Vagina (tissue), 2 donors: ENCODE data around the gene DNAJC27. TPM values are rescaled to one million over a fixed set of nuclear protein-coding genes. Genes with fewer than 3 reads are reported as not detected.

Source experiments
- DNase-seq, 2 donors: peaks; one replicate each; pipeline ENCODE4 v3.0.0-alpha.2; 2017; ENCODE audit errors: extremely low spot score in 2 of 2
- H3K27ac ChIP-seq: fragments of 200-600 bp; sonication (generic); one replicate; pipeline ENCODE4 v1.5.1; 2019
- H3K27me3 ChIP-seq: fragments of 200-600 bp; sonication (generic); one replicate; pipeline ENCODE4 v1.5.1; 2019
- H3K36me3 ChIP-seq, 2 donors: fragments of 200-600 bp; sonication (generic); one replicate each; pipeline ENCODE4 v1.5.1; 2017 to 2019
- H3K4me1 ChIP-seq: fragments of 200-600 bp; sonication (generic); one replicate; pipeline ENCODE4 v1.5.1; 2019
- H3K4me3 ChIP-seq, 2 donors: fragments of 200-600 bp; sonication (generic); 1 replicate in 1 of 2; 2 replicates in 1 of 2; pipeline ENCODE4 v1.5.1; 2016 to 2019
- H3K9me3 ChIP-seq: fragments of 200-600 bp; sonication (generic); one replicate; pipeline ENCODE4 v1.5.1; 2019
- POLR2A ChIP-seq, 2 donors: fragments of 450-650 bp; IDR thresholded peaks; one replicate each; pipeline ENCODE4 v1.6.1; 2017; ENCODE audit warnings: antibody characterized with exemption in 2 of 2, mild to moderate bottlenecking in 2 of 2, moderate library complexity in 2 of 2
- POLR2AphosphoS5 ChIP-seq, 2 donors: sonication (generic); formaldehyde crosslinking; IDR thresholded peaks; one replicate each; pipeline ENCODE4 v1.9.0; 2017; ENCODE audit warnings: antibody characterized with exemption in 2 of 2, mild to moderate bottlenecking in 2 of 2, low read depth in 1 of 2; ENCODE audit not compliant: insufficient read depth in 1 of 2
- intact Hi-C: fragments of 100-400 bp; cut with DNase I; formaldehyde crosslinking; loops from one replicate; pipeline ENCODE4 v1.15.1; 2023
- total RNA-seq: library from RNA; depleted of rRNA; stranded (reverse); fragments of >200 nt; gene quantifications from one replicate; pipeline ENCODE4 v1.2.3, GENCODE V29; 2016
- TF ChIP-seq, protein P1 (sequence below), 3 experiments: fragments of 450-650 bp in 2 of 3; fragments of 200-600 bp in 1 of 3; sonication (generic) in 1 of 3; IDR thresholded peaks; one replicate each; pipeline ENCODE4 v1.5.1; 2017 to 2019; ENCODE audit warnings: antibody characterized with exemption in 3 of 3, mild to moderate bottlenecking in 2 of 3, moderate library complexity in 2 of 3

DNAJC27 gene
- total RNA-seq, 1 donor from 2014 or later = 11.3 TPM

DNA sequence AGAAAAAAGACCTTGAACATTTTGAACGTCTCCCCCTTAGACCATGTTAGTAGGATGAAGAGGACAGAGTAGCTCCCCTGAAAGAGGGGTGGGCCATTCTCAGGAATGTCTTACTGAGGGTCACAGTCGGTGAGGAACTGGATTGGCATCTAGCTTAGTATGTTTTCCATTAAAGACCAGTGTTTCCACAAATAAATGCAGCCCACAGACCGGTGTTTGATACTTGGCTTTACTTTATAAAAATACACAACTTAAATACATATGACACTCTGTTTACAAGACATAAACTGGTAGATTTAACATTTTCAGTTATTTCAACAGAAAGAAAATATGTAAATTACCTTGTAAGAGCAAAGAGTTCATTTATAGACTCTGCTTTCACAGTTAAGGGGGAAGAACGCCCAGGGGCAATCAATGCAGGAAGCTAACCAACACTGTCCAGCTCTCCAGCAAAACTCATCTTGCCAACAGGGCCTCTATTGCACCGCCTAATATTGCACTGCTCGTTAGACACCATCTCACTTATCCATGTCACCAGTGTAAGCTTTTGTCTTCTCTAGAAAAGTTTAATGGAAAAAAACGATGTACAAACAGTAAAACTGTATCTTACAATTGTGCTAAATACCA is 28.2 kb downstream of the DNAJC27 start:
- no peak for DNase-seq
- TF ChIP-seq, protein P1, sequence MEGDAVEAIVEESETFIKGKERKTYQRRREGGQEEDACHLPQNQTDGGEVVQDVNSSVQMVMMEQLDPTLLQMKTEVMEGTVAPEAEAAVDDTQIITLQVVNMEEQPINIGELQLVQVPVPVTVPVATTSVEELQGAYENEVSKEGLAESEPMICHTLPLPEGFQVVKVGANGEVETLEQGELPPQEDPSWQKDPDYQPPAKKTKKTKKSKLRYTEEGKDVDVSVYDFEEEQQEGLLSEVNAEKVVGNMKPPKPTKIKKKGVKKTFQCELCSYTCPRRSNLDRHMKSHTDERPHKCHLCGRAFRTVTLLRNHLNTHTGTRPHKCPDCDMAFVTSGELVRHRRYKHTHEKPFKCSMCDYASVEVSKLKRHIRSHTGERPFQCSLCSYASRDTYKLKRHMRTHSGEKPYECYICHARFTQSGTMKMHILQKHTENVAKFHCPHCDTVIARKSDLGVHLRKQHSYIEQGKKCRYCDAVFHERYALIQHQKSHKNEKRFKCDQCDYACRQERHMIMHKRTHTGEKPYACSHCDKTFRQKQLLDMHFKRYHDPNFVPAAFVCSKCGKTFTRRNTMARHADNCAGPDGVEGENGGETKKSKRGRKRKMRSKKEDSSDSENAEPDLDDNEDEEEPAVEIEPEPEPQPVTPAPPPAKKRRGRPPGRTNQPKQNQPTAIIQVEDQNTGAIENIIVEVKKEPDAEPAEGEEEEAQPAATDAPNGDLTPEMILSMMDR (IDR thresholded peaks at IDR 0.05) = no peak
- TF ChIP-seq POLR2AphosphoS5 (IDR thresholded peaks at IDR 0.05; ENCODE audit: insufficient read depth in 1 of 2, low read depth in 1 of 2) (no peak), POLR2A (IDR thresholded peaks at IDR 0.05) (no peak)
- Histone ChIP-seq H3K9me3 (no peaks in the 10 kb centered on the region), H3K4me3 (no peak overlapping the region), H3K36me3 (peaks cover 0 to 18% of the 10 kb centered on the region in 2 donors), H3K27ac (no peak overlapping the region), H3K4me1 (no peaks in the 10 kb centered on the region), H3K27me3 (no peaks in the 10 kb centered on the region)
- intact Hi-C loops = no loop called here

DNA sequence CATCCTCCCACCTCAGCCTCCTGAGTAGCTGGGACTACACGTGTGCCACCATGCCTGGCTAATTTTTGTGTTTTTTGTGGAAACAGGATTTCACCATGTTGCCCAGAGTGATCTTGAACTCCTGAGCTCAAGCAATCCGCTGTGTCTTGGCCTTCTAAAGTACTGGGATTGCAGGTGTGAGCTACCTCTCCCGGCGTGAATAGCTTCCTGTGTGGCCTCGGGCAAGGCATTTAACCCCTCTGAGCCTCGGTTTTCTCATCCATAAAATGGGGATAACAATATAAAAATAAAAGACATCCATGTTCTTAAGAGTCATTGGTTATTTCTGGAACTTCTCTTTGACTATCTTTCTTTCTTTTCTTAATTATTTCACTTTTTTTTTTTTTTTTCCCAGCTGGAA is 32.4 kb downstream of the DNAJC27 start:
- Histone ChIP-seq H3K4me3 (no peak overlapping the region), H3K36me3 (no peaks in the 10 kb centered on the region), H3K9me3 (no peaks in the 10 kb centered on the region), H3K27me3 (no peaks in the 10 kb centered on the region), H3K4me1 (no peaks in the 10 kb centered on the region), H3K27ac (no peak overlapping the region)
- intact Hi-C loops = no loop called here
- TF ChIP-seq POLR2A (IDR thresholded peaks at IDR 0.05) (no peak), POLR2AphosphoS5 (IDR thresholded peaks at IDR 0.05; ENCODE audit: insufficient read depth in 1 of 2, low read depth in 1 of 2) (no peak)
- TF ChIP-seq, protein P1 (IDR thresholded peaks at IDR 0.05) = no peak
- DNase-seq = no peak

DNA sequence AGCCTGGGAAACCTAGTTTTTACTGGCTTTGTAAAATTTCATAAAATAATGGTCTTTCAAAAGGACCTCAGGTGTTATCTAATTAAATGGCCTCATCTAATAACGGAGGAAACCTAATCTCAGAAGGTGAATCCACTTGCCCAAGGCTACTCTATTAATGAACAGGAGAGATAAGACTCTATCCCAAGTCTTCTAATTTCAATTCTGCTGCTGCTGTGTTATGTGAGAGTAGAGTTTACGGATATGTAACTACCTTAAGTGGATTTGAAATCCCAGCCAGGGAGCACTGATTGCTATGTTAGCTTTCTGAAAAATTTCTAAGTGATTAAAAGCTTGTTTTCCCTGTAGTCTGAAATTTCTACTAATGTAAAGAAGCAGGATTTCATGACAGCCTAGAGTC is 34.5 kb downstream of the DNAJC27 start:
- intact Hi-C loops = no loop called here
- TF ChIP-seq, protein P1 (IDR thresholded peaks at IDR 0.05) = no peak
- TF ChIP-seq POLR2AphosphoS5 (IDR thresholded peaks at IDR 0.05; ENCODE audit: insufficient read depth in 1 of 2, low read depth in 1 of 2) = no peak
- no peak for TF ChIP-seq POLR2A (IDR thresholded peaks at IDR 0.05)

DNA sequence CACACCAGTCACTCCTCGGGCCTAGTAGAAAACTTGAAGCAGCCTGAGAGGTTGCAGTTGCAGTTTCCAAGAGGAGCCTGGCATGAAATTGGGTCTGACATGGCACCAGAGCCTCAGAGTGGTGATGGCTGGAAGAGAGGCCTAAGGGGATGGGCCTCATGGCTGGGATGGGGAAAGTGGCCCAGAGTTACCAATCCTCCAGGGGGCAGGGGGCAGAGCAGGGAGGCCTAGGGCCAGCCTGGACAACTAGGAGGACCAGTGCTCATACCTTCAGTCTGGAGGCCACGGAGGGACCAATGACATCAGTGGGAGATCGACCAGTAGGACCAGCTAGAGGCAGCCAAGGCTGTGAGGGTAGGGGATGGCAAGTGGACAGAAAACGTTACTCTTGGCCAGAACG is 36.6 kb downstream of the DNAJC27 start:
- Histone ChIP-seq H3K9me3 (no peaks in the 10 kb centered on the region), H3K4me1 (no peaks in the 10 kb centered on the region), H3K4me3 (no peak overlapping the region), H3K36me3 (no peaks in the 10 kb centered on the region), H3K27me3 (no peaks in the 10 kb centered on the region), H3K27ac (no peak overlapping the region)
- TF ChIP-seq POLR2A (IDR thresholded peaks at IDR 0.05) = no peak
- no peak for TF ChIP-seq POLR2AphosphoS5 (IDR thresholded peaks at IDR 0.05; ENCODE audit: insufficient read depth in 1 of 2, low read depth in 1 of 2)
- TF ChIP-seq, protein P1 (IDR thresholded peaks at IDR 0.05) = no peak
- DNase-seq = no peak
- intact Hi-C loops = no loop called here

More for the DNA sequence above, 34.5 kb downstream of the DNAJC27 start:
- Histone ChIP-seq H3K27me3 (no peaks in the 10 kb centered on the region), H3K9me3 (no peaks in the 10 kb centered on the region), H3K4me1 (no peaks in the 10 kb centered on the region), H3K4me3 (no peak overlapping the region), H3K27ac (no peak overlapping the region), H3K36me3 (no peaks in the 10 kb centered on the region)
- no peak for DNase-seq

DNA sequence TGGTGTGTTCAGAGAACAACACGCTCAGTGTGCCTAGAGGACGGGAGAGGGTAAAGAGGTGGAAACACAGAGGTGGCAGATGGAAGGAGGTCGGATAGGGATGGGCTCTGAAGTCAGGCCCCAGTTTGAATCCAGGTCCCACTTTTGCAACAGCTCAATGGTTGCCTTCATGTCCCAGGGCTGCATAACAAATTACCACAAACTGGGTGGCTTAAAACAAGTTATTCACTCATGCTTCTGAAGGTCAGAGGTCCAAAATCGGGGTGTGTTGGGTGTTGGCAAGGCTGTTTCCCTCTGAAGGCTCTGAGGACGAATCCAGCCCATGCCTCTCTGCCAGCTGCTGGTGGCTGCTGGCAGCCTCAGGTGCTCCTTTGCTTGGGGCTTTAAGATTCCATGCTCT is 39.0 kb downstream of the DNAJC27 start:
- Histone ChIP-seq H3K4me1 (no peaks in the 10 kb centered on the region), H3K27me3 (no peaks in the 10 kb centered on the region), H3K36me3 (no peaks in the 10 kb centered on the region), H3K4me3 (no peak overlapping the region), H3K9me3 (no peaks in the 10 kb centered on the region), H3K27ac (no peak overlapping the region)
- DNase-seq = no peak
- intact Hi-C loops = no loop called here
- TF ChIP-seq POLR2A (IDR thresholded peaks at IDR 0.05) = no peak
